Keratinocyte (primary cell): Measurements from ENCODE around the gene CDCA4. TPM values are rescaled to one million over a fixed set of nuclear protein-coding genes. Genes with fewer than 3 reads are reported as not detected.

Experiments
- DNase-seq: peaks from one replicate; pipeline ENCODE4 v3.0.0-alpha.2; 2011; ENCODE audit warnings: low read depth, missing footprints, low spot score
- FAIRE-seq: peaks from 2 replicates; lab custom pipeline; 2011; peaks lifted over from hg19 to GRCh38; lab: Jason Lieb, UNC
- H2AFZ ChIP-seq: 2 replicates; pipeline ENCODE4 v1.6.0; 2012; ENCODE audit warnings: low read length, control low read depth, inconsistent platforms; ENCODE audit not compliant: control insufficient read depth
- H3K27ac ChIP-seq: 2 replicates; pipeline ENCODE4 v1.5.1; 2011; ENCODE audit warnings: low read length; ENCODE audit not compliant: control insufficient read depth, insufficient read depth
- H3K27me3 ChIP-seq: 3 replicates; pipeline ENCODE4 v1.6.0; 2011; ENCODE audit warnings: low read length; ENCODE audit not compliant: control insufficient read depth, insufficient read depth; ENCODE audit errors: extremely low read depth
- H3K36me3 ChIP-seq, 2 experiments: 2 replicates in 1 of 2; 3 replicates in 1 of 2; pipeline ENCODE4 v1.5.1; 2011; ENCODE audit warnings: low read length in 2 of 2, mild to moderate bottlenecking in 1 of 2; ENCODE audit not compliant: control insufficient read depth in 2 of 2, insufficient read depth in 2 of 2; ENCODE audit errors: extremely low read depth in 1 of 2
- H3K4me1 ChIP-seq: 3 replicates; pipeline ENCODE4 v1.5.1; 2011; ENCODE audit warnings: low read length; ENCODE audit not compliant: control insufficient read depth, insufficient read depth; ENCODE audit errors: extremely low read depth
- H3K4me2 ChIP-seq: 3 replicates; pipeline ENCODE4 v1.6.0; 2011; ENCODE audit warnings: low read depth, low read length; ENCODE audit not compliant: control insufficient read depth, insufficient read depth; ENCODE audit errors: extremely low read depth
- H3K4me3 ChIP-seq, 3 experiments: fragments of 200-600 bp in 1 of 3; sonication (generic) in 1 of 3; 2 replicates in 2 of 3; 3 replicates in 1 of 3; pipeline ENCODE4 v1.5.1; 2011 to 2016; ENCODE audit warnings: low read length in 3 of 3, mild to moderate bottlenecking in 3 of 3, control low read depth in 2 of 3, inconsistent platforms in 1 of 3, low read depth in 1 of 3, mixed read lengths in 1 of 3, mixed run types in 1 of 3, moderate library complexity in 1 of 3; ENCODE audit not compliant: control insufficient read depth in 2 of 3, insufficient read depth in 2 of 3; ENCODE audit errors: extremely low read depth in 1 of 3
- H3K79me2 ChIP-seq: 2 replicates; pipeline ENCODE4 v1.6.0; 2012; ENCODE audit warnings: low read length; ENCODE audit not compliant: control insufficient read depth, insufficient read depth
- H3K9ac ChIP-seq: 3 replicates; pipeline ENCODE4 v1.6.0; 2011; ENCODE audit warnings: low read length; ENCODE audit not compliant: control insufficient read depth, insufficient read depth; ENCODE audit errors: extremely low read depth
- H3K9me1 ChIP-seq: 3 replicates; pipeline ENCODE4 v1.6.0; 2011; ENCODE audit warnings: low read length; ENCODE audit not compliant: control insufficient read depth, insufficient read depth; ENCODE audit errors: extremely low read depth
- H3K9me3 ChIP-seq: 2 replicates; pipeline ENCODE4 v1.5.1; 2012; ENCODE audit warnings: low read depth, low read length; ENCODE audit not compliant: control insufficient read depth
- H4K20me1 ChIP-seq: 3 replicates; pipeline ENCODE4 v1.6.0; 2011; ENCODE audit warnings: low read length; ENCODE audit not compliant: control insufficient read depth, insufficient read depth; ENCODE audit errors: extremely low read depth
- EZH2 ChIP-seq: IDR thresholded peaks from one replicate; pipeline ENCODE4 v1.6.1; 2012; ENCODE audit warnings: inconsistent platforms, mild to moderate bottlenecking, low read length, moderate library complexity
- dilution Hi-C: fragments of 300-500 bp; cut with MboI; formaldehyde crosslinking; loops from one replicate; pipeline ENCODE4 v1.7.0; 2020; ENCODE audit warnings: low sequenced_read_pairs; ENCODE audit not compliant: extremely low pct_ligation_motif_present
- polyA minus RNA-seq, 3 experiments: library from RNA; depleted of rRNA, polyadenylated mRNA; stranded (reverse); fragments of >200 nt; gene quantifications; 1 replicate in 1 of 3; 2 replicates in 1 of 3; 3 replicates in 1 of 3; pipeline ENCODE4 v1.2.3, GENCODE V29; 2011
- polyA plus RNA-seq, 5 experiments: library from polyadenylated mRNA; depleted of rRNA in 3 of 5; stranded (reverse) in 3 of 5; stranded (forward) in 1 of 5; unstranded in 1 of 5; fragments of >200 nt; gene quantifications; 1 replicate in 1 of 5; 2 replicates in 3 of 5; 3 replicates in 1 of 5; pipeline versions ENCODE4 v1.2.1 to v1.2.3, GENCODE V29; 2011 to 2012; ENCODE audit warnings: missing spikeins in 2 of 5, low read depth in 1 of 5, low replicate concordance in 1 of 5
- TF ChIP-seq, protein P1 (sequence below), 3 experiments: IDR thresholded peaks in 1 of 3; conservative IDR thresholded peaks in 1 of 3; optimal IDR thresholded peaks in 1 of 3; 2 replicates in 2 of 3; 3 replicates in 1 of 3; pipeline versions ENCODE3 to v1.5.1; 2011; ENCODE audit warnings: low read length in 3 of 3, mild to moderate bottlenecking in 3 of 3, moderate library complexity in 2 of 3, control low read depth in 1 of 3, inconsistent platforms in 1 of 3; ENCODE audit not compliant: insufficient read depth in 2 of 3; ENCODE audit errors: extremely low read depth in 1 of 3

The CDCA4 gene
- polyA plus RNA-seq (29.8 to 48.7 TPM (median 35.7 TPM) in 3 replicates), polyA minus RNA-seq (21.6 to 29.0 TPM (median 28.1 TPM) in 3 replicates)
- polyA plus RNA-seq (2011; ENCODE audit: low read depth) = 5.3 TPM
- 22.7 and 31.2 TPM in 2 replicates for polyA plus RNA-seq (2011; cell fraction: cytosol; rRNA removed)
- 30.3 and 36.4 TPM in 2 replicates for polyA plus RNA-seq (2011; cell fraction: nucleus; rRNA removed)
- polyA plus RNA-seq (2012; ENCODE audit: low replicate concordance) = 15.0 and 47.2 TPM in 2 replicates
- 44.7 TPM for polyA minus RNA-seq (2011; cell fraction: cytosol; rRNA and poly(A)+ RNA removed)
- polyA minus RNA-seq (2011; cell fraction: nucleus; rRNA and poly(A)+ RNA removed) = 20.9 and 27.0 TPM in 2 replicates

DNA sequence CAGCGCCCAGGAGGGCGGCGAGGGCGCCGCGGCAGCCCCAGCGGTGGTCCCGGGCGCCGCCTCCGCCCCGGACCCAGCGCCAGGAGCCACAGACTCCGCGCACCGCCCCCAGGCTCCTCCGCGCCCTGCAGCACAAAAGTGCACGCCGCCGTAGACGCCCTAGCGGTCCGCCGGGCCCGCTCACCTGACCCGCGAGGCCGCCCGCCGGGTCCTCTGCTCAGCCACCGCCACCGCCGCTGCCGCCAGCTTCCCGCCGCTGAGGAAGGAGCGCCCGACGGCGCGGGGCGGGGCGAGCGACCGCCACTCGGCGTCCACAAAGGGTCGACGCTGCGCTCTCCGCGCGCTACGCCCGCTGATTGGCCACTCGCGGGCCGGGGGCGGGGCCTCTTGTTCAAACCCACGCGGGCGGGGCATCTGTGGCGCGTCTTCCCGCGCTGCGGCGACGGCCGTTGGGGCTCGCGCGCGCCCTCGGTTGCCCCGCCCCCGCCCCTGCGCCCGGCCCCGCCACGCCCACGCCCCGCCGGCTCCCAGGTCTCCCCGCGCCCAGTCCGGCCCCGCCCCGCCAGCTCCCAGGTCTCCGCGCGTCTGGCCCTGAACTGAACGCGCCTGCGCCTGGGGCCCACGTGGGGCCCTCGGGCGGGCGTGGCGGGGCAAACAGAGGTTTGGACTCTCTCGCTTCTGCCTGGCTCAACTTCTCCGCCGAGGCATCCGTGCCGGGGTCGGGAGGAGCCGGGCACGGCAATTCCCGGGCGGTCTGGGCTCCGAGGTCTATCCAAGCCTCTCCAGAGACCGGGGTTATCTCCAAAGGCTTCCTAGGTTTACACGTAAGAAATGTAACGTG is at the start of gene CDCA4:
Gene CDCA4, minus strand, starts transcription at position 269 of the 841 bp plus-strand sequence. CDS start 9,154 bp downstream, outside the sequence.
- no peaks in the 10 kb centered on the region for H3K9me3 ChIP-seq
- DNase-seq = no peak
- H3K4me2 ChIP-seq = peak within 1 kb of the TSS; percentile 100
- peak within 1 kb of the TSS; percentile 68 to 91 (median 90) for H3K4me3 ChIP-seq
- H2AFZ ChIP-seq = no peak within 1 kb of the TSS
- H4K20me1 ChIP-seq = peaks cover 15% of the 10 kb centered on the region
- peak within 1 kb of the TSS; percentile 93 for H3K27ac ChIP-seq
- peaks cover 6% of the 10 kb centered on the region for H3K9me1 ChIP-seq
- H3K79me2 ChIP-seq = peaks cover 56% of the 10 kb centered on the region
- H3K27me3 ChIP-seq = no peaks in the 10 kb centered on the region
- FAIRE-seq = no peak
- H3K9ac ChIP-seq = peak within 1 kb of the TSS; percentile 94
- no peak for TF ChIP-seq EZH2
- TF ChIP-seq, protein P1, sequence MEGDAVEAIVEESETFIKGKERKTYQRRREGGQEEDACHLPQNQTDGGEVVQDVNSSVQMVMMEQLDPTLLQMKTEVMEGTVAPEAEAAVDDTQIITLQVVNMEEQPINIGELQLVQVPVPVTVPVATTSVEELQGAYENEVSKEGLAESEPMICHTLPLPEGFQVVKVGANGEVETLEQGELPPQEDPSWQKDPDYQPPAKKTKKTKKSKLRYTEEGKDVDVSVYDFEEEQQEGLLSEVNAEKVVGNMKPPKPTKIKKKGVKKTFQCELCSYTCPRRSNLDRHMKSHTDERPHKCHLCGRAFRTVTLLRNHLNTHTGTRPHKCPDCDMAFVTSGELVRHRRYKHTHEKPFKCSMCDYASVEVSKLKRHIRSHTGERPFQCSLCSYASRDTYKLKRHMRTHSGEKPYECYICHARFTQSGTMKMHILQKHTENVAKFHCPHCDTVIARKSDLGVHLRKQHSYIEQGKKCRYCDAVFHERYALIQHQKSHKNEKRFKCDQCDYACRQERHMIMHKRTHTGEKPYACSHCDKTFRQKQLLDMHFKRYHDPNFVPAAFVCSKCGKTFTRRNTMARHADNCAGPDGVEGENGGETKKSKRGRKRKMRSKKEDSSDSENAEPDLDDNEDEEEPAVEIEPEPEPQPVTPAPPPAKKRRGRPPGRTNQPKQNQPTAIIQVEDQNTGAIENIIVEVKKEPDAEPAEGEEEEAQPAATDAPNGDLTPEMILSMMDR (optimal IDR thresholded peaks at IDR 0.05 in 1 of 3, IDR thresholded peaks at IDR 0.05 in 1 of 3, conservative IDR thresholded peaks at IDR 0.05 in 1 of 3; ENCODE audit: extremely low read depth in 1 of 3, insufficient read depth in 2 of 3, low read length in 3 of 3) = no peak
- dilution Hi-C loops = no loop called here
- peaks cover 74% of the 10 kb centered on the region for H3K4me1 ChIP-seq
- H3K36me3 ChIP-seq = peaks cover 0 to 18% of the 10 kb centered on the region in 2 experiments

DNA sequence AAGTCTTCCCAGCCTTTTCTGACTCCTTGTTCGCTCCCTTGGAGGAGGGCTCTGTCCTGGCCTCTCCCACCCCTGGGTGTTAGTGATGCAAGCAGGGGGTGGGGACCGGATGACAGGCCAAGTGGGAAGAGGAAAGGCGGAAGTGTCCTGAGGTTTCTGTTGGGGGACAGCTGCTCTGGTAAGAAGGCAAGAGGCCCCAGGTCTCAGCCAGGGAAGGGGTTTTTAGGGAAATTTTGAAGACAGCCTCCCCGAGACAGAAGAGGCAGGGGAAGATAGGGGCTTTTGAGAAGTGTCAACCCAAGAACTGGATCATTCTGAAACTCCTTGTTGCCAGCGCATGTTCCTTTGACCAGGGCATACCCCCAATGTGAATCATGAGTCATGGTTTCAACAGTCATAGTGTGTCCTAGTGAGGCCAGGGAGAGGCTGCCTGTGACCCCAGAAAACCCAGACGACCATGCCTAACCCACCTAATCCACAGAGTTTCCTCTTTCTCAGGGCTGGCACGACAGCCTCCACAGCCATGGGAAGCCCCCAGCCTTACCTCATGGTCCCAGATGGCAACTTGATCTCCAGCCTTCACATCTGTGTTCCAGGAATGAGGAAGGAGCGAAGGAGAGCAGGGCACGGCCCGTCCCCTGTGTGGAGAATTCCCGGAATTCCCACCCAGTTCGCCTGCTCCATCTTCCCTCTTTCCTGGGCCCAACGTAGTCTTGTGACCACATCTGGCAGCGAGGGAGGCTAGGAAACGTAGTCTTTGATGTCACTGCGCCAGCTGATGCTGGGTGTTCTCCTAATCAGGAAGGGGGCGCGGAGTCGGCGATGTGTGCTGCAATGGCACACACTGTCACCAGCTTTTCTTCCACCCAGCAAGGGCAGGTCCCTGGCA is 49.2 kb upstream of the CDCA4 start:
- dilution Hi-C loops = no loop called here
- H3K79me2 ChIP-seq = no peaks in the 10 kb centered on the region
- TF ChIP-seq, protein P1 (optimal IDR thresholded peaks at IDR 0.05 in 1 of 3, IDR thresholded peaks at IDR 0.05 in 1 of 3, conservative IDR thresholded peaks at IDR 0.05 in 1 of 3; ENCODE audit: extremely low read depth in 1 of 3, insufficient read depth in 2 of 3, low read length in 3 of 3) = no peak
- no peak for TF ChIP-seq EZH2
- DNase-seq = no peak
- no peak overlapping the region for H3K4me3 ChIP-seq
- H2AFZ ChIP-seq = no peak overlapping the region
- H3K9me3 ChIP-seq = no peaks in the 10 kb centered on the region
- H3K36me3 ChIP-seq = no peaks in the 10 kb centered on the region
- H3K4me1 ChIP-seq = peaks cover 11% of the 10 kb centered on the region
- FAIRE-seq = no peak
- H4K20me1 ChIP-seq = no peaks in the 10 kb centered on the region
- H3K27me3 ChIP-seq = peaks cover 34% of the 10 kb centered on the region
- no peak overlapping the region for H3K9ac ChIP-seq
- H3K4me2 ChIP-seq = no peak overlapping the region
- no peaks in the 10 kb centered on the region for H3K9me1 ChIP-seq
- H3K27ac ChIP-seq = no peak overlapping the region
